ENCODE measurements around the gene INAFM2.

The INAFM2 gene

GRCh38 chr15:40330368-40330836 lies 6.9 kb downstream of the INAFM2 start:
- DNase-seq = no peak

- DNase-seq = no peak
Observed at GRCh38 chr15:40331026-40331425, 7.5 kb downstream of the INAFM2 start.

- no peak for DNase-seq
Observed at GRCh38 chr15:40331637-40332036, 8.1 kb downstream of the INAFM2 start.

GRCh38 chr15:40332113-40332781 lies 8.8 kb downstream of the INAFM2 start:
- DNase-seq = no peak

GRCh38 chr15:40333922-40334492 lies 10.5 kb downstream of the INAFM2 start:
- no peak for DNase-seq

- DNase-seq = no peak
Observed at GRCh38 chr15:40334541-40334940, 11.0 kb downstream of the INAFM2 start.

GRCh38 chr15:40334941-40335795 lies 11.7 kb downstream of the INAFM2 start:
- no peak for DNase-seq

GRCh38 chr15:40335938-40336743 lies 12.6 kb downstream of the INAFM2 start:
- no peak for DNase-seq

- no peak for DNase-seq
Observed at GRCh38 chr15:40336744-40337122, 13.2 kb downstream of the INAFM2 start.

- no peak for DNase-seq
Observed at GRCh38 chr15:40337597-40337996, 14.1 kb downstream of the INAFM2 start.

GRCh38 chr15:40338041-40338657 lies 14.7 kb downstream of the INAFM2 start:
- no peak for DNase-seq

- no peak for DNase-seq
Observed at GRCh38 chr15:40338921-40339620, 15.6 kb downstream of the INAFM2 start.

GRCh38 chr15:40339621-40339945 lies 16.1 kb downstream of the INAFM2 start:
- DNase-seq = no peak

GRCh38 chr15:40340038-40340739 lies 16.7 kb downstream of the INAFM2 start:
- DNase-seq = no peak

GRCh38 chr15:40340740-40341400 lies 17.4 kb downstream of the INAFM2 start, which contains the start of gene CCDC9B:
Gene CCDC9B (minus strand): TSS chr15:40340939. CDS start chr15:40340819, 120 bp downstream.
- no peak for DNase-seq

- DNase-seq = no peak
Observed at GRCh38 chr15:40342416-40343320, 19.2 kb downstream of the INAFM2 start.

- no peak for DNase-seq
Observed at GRCh38 chr15:40343512-40343911, 20.0 kb downstream of the INAFM2 start.

- DNase-seq = no peak
Observed at GRCh38 chr15:40344217-40344616, 20.7 kb downstream of the INAFM2 start.

- no peak for DNase-seq
Observed at GRCh38 chr15:40344631-40345120, 21.2 kb downstream of the INAFM2 start.

Data from NCI-H2081 treated with DMSO at 0.1 percent for 48 hours (cell line).